HFFc6 (cell line): Measurements from ENCODE around the gene NCOR2. TPM values are rescaled to one million over a fixed set of nuclear protein-coding genes. Genes with fewer than 3 reads are reported as not detected.

Experiments
- DNase-seq: peaks from one replicate; pipeline ENCODE4 v3.0.0-alpha.2; 2018
- H3K27ac Mint-ChIP-seq: 2 replicates; pipeline ENCODE4 v1.8.0; 2020; ENCODE audit warnings: mild to moderate bottlenecking, mixed read lengths
- H3K27me3 Mint-ChIP-seq: 2 replicates; pipeline ENCODE4 v1.8.0; 2021; ENCODE audit warnings: mild to moderate bottlenecking, moderate library complexity, mixed read lengths; ENCODE audit not compliant: insufficient read depth
- H3K36me3 Mint-ChIP-seq: 2 replicates; pipeline ENCODE4 v1.8.0; 2021; ENCODE audit warnings: low read depth, mixed read lengths
- H3K4me1 Mint-ChIP-seq: 2 replicates; pipeline ENCODE4 v1.8.0; 2020; ENCODE audit warnings: low read depth, mixed read lengths
- H3K4me3 Mint-ChIP-seq: 2 replicates; pipeline ENCODE4 v1.8.0; 2020; ENCODE audit warnings: mild to moderate bottlenecking, moderate library complexity, mixed read lengths
- H3K9me3 Mint-ChIP-seq: 2 replicates; pipeline ENCODE4 v1.8.0; 2020; ENCODE audit warnings: mild to moderate bottlenecking, mixed read lengths
- CTCF ChIP-seq: fragments of 200-600 bp; sonication (generic); IDR thresholded peaks from 2 replicates; pipeline ENCODE4 v1.5.0; 2021; ENCODE audit warnings: antibody characterized with exemption, mild to moderate bottlenecking
- total RNA-seq, 6 experiments: library from RNA; stranded (reverse); fragmentation: NEBNext Ultra II Directional; extraction: Animal tissue kit (Norgen Biotek cat#: 25700); gene quantifications; 2 replicates in 1 of 6; 3 replicates in 5 of 6; pipeline ENCODE4 v1.2.3, GENCODE V29; 2021

NCOR2 gene
- total RNA-seq, 6 experiments from 2014 or later, result 237 to 249 (median 240) TPM

DNA sequence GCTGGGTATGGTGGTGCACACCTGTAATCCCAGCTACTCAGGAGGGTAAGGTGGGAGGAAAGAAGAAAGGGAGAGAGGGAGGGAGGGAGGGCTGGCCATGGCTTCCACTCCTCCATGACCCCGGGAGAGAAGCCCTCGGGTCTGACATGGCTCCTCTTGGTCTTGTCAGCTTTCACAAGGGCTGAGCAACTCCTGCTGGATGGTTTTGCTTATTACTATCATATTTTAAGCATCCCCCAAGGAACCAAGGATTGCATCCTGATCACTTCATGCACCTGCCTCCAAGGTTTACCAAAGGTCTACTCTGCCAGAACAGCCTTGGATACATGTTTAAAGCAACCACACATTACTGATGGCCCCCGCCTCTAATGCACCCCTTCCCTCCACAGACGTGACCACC lies 28.0 kb upstream of the NCOR2 start:
- DNase-seq, result no peak
- H3K36me3 Mint-ChIP-seq, result peaks cover 8% of the 10 kb centered on the region
- peaks cover 38% of the 10 kb centered on the region for H3K4me1 Mint-ChIP-seq
- TF ChIP-seq CTCF, result 0 out of 2 replicates have a peak, but pooled peaks have one; percentile 9
- H3K27me3 Mint-ChIP-seq, result peaks cover 18% of the 10 kb centered on the region
- H3K9me3 Mint-ChIP-seq, result no peaks in the 10 kb centered on the region; the same call in 1 of the 2 replicates
- no peak overlapping the region for H3K27ac Mint-ChIP-seq
- no peak overlapping the region for H3K4me3 Mint-ChIP-seq

GRCh38 chr12:124594851-124595250 lies 27.4 kb upstream of the NCOR2 start:
- Mint-ChIP-seq H3K36me3 (peaks cover 11% of the 10 kb centered on the region), H3K27ac (no peak overlapping the region), H3K27me3 (peaks cover 18% of the 10 kb centered on the region), H3K4me1 (peaks cover 37% of the 10 kb centered on the region), H3K4me3 (no peak overlapping the region), H3K9me3 (no peaks in the 10 kb centered on the region; the same call in 1 of the 2 replicates)
- TF ChIP-seq CTCF, result no peak
- DNase-seq, result no peak

GRCh38 chr12:124593851-124594401 lies 26.5 kb upstream of the NCOR2 start:
- Mint-ChIP-seq H3K36me3 (peaks cover 11% of the 10 kb centered on the region), H3K4me1 (peaks cover 37% of the 10 kb centered on the region), H3K27ac (no peak overlapping the region), H3K27me3 (peaks cover 18% of the 10 kb centered on the region), H3K4me3 (no peak overlapping the region), H3K9me3 (no peaks in the 10 kb centered on the region; the same call in 1 of the 2 replicates)
- no peak for TF ChIP-seq CTCF
- no peak for DNase-seq

GRCh38 chr12:124593176-124593575 lies 25.8 kb upstream of the NCOR2 start:
- Mint-ChIP-seq H3K36me3 (peaks cover 11% of the 10 kb centered on the region), H3K4me1 (peaks cover 39% of the 10 kb centered on the region), H3K27ac (no peak overlapping the region), H3K4me3 (no peak overlapping the region), H3K9me3 (no peaks in the 10 kb centered on the region; the same call in 1 of the 2 replicates), H3K27me3 (peaks cover 18% of the 10 kb centered on the region)
- no peak for TF ChIP-seq CTCF
- DNase-seq, result no peak

GRCh38 chr12:124592481-124593160 lies 25.2 kb upstream of the NCOR2 start:
- DNase-seq, result no peak
- Mint-ChIP-seq H3K9me3 (no peaks in the 10 kb centered on the region; the same call in 1 of the 2 replicates), H3K27me3 (peaks cover 18% of the 10 kb centered on the region), H3K4me3 (no peak overlapping the region), H3K4me1 (peaks cover 40% of the 10 kb centered on the region), H3K27ac (peak overlapping the region; percentile 45), H3K36me3 (peaks cover 11% of the 10 kb centered on the region)
- TF ChIP-seq CTCF, result no peak
